ENCODE data around the gene CARM1.
"Not testable (repeated sequence)": the region's sequence is repeated elsewhere in the genome, so short reads cannot be mapped to it uniquely, and the experiment has no call there.

CARM1 gene

GRCh38 chr19:10832939-10833296 lies 38.4 kb upstream of the CARM1 start:
- Histone ChIP-seq H3K36me3 (ENCODE audit: insufficient read depth, low read length) (no peaks in the 10 kb centered on the region), H3K27me3 (ENCODE audit: insufficient read depth, low read length) (no peaks in the 10 kb centered on the region), H3K4me3 (ENCODE audit: low read depth, low read length) (no peak overlapping the region), H3K27ac (ENCODE audit: low read depth, low read length) (no peak overlapping the region), H3K79me2 (ENCODE audit: control insufficient read depth, insufficient read depth, low read length, unreplicated experiment) (no peaks in the 10 kb centered on the region), H2AFZ (ENCODE audit: low read length, unreplicated experiment) (no peak overlapping the region), H3K4me1 (ENCODE audit: control insufficient read depth, insufficient read depth, low read length, unreplicated experiment) (peaks cover 9% of the 10 kb centered on the region)

GRCh38 chr19:10835089-10835753 lies 36.1 kb upstream of the CARM1 start:
- Histone ChIP-seq H3K27me3 (ENCODE audit: insufficient read depth, low read length) (no peaks in the 10 kb centered on the region), H3K4me3 (ENCODE audit: low read depth, low read length) (peak overlapping the region; percentile 59), H3K27ac (ENCODE audit: low read depth, low read length) (no peak overlapping the region; the same call in 1 of the 2 replicates), H3K4me1 (ENCODE audit: control insufficient read depth, insufficient read depth, low read length, unreplicated experiment) (peaks cover 9% of the 10 kb centered on the region), H3K36me3 (ENCODE audit: insufficient read depth, low read length) (no peaks in the 10 kb centered on the region), H2AFZ (ENCODE audit: low read length, unreplicated experiment) (no peak overlapping the region), H3K79me2 (ENCODE audit: control insufficient read depth, insufficient read depth, low read length, unreplicated experiment) (no peaks in the 10 kb centered on the region)

- Histone ChIP-seq H3K27ac (ENCODE audit: low read depth, low read length) (peak within 1 kb of the TSS; percentile 95), H2AFZ (ENCODE audit: low read length, unreplicated experiment) (peak within 1 kb of the TSS; percentile 98), H3K36me3 (ENCODE audit: insufficient read depth, low read length) (no peaks in the 10 kb centered on the region), H3K27me3 (ENCODE audit: insufficient read depth, low read length) (no peaks in the 10 kb centered on the region), H3K4me1 (ENCODE audit: control insufficient read depth, insufficient read depth, low read length, unreplicated experiment) (peaks cover 9% of the 10 kb centered on the region), H3K79me2 (ENCODE audit: control insufficient read depth, insufficient read depth, low read length, unreplicated experiment) (no peaks in the 10 kb centered on the region), H3K4me3 (ENCODE audit: low read depth, low read length) (peak within 1 kb of the TSS; percentile 96)
Observed at GRCh38 chr19:10835754-10836478, 35.4 kb upstream of the CARM1 start, which contains the start of gene TMED1. Gene TMED1 (minus strand): TSS chr19:10836212. CDS start chr19:10836191, 21 bp downstream.

- H3K4me1 ChIP-seq (ENCODE audit: control insufficient read depth, insufficient read depth, low read length, unreplicated experiment) = peaks cover 9% of the 10 kb centered on the region
- H3K79me2 ChIP-seq (ENCODE audit: control insufficient read depth, insufficient read depth, low read length, unreplicated experiment) = no peaks in the 10 kb centered on the region
- H3K27me3 ChIP-seq (ENCODE audit: insufficient read depth, low read length) = no peaks in the 10 kb centered on the region
- peak overlapping the region; percentile 98 for H2AFZ ChIP-seq (ENCODE audit: low read length, unreplicated experiment)
- H3K27ac ChIP-seq (ENCODE audit: low read depth, low read length) = peak overlapping the region; percentile 95
- H3K36me3 ChIP-seq (ENCODE audit: insufficient read depth, low read length) = no peaks in the 10 kb centered on the region
- H3K4me3 ChIP-seq (ENCODE audit: low read depth, low read length) = peak overlapping the region; percentile 96
Observed at GRCh38 chr19:10836479-10837330, 34.6 kb upstream of the CARM1 start.

DNA sequence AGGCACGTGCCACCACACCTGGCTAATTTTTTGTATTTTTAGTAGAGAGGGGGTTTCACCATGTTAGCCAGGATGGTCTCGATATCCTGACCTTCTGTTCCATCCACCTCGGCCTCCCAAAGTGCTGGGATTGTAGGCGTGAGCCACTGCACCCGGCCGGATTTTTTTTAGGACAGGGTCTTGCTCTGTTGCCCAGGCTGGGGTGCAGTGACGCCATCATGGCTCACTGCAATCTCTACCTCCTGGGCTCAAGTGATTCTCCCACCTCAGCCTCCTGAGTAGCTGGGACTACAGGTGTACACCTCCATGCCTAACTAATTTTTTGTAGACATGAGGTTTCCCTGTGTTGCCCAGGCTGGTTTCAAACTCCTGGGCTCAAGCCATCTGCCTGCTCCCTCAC lies 33.7 kb upstream of the CARM1 start:
- not testable (repeated sequence) for H3K27me3 ChIP-seq (ENCODE audit: insufficient read depth, low read length); H3K36me3 ChIP-seq (ENCODE audit: insufficient read depth, low read length); H3K4me1 ChIP-seq (ENCODE audit: control insufficient read depth, insufficient read depth, low read length, unreplicated experiment); H3K4me3 ChIP-seq (ENCODE audit: low read depth, low read length); H3K79me2 ChIP-seq (ENCODE audit: control insufficient read depth, insufficient read depth, low read length, unreplicated experiment); H2AFZ ChIP-seq (ENCODE audit: low read length, unreplicated experiment); H3K27ac ChIP-seq (ENCODE audit: low read depth, low read length)

DNA sequence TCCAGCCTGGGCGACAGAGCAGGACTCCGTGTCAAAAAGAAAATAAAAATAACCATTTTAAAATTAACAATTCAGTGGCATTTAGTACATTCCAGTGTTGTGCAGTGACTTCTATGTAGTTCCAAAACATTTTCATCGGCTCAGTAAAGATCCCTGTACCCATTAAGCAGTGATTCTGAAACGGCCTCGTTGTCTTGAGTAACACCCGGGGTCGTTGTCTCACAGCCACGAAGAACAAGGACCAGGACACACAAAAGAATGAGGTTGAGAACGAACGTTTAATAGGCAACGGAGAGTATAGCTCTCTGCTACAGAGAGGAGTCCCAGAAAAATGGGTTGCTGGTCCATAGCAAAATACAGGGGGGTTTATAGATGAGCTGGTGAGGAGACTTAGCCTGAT lies 33.0 kb upstream of the CARM1 start:
- H3K4me3 ChIP-seq (ENCODE audit: low read depth, low read length) = no peak overlapping the region
- no peak overlapping the region for H2AFZ ChIP-seq (ENCODE audit: low read length, unreplicated experiment)
- H3K4me1 ChIP-seq (ENCODE audit: control insufficient read depth, insufficient read depth, low read length, unreplicated experiment) = peaks cover 9% of the 10 kb centered on the region
- H3K79me2 ChIP-seq (ENCODE audit: control insufficient read depth, insufficient read depth, low read length, unreplicated experiment) = no peaks in the 10 kb centered on the region
- H3K27me3 ChIP-seq (ENCODE audit: insufficient read depth, low read length) = no peaks in the 10 kb centered on the region
- H3K36me3 ChIP-seq (ENCODE audit: insufficient read depth, low read length) = no peaks in the 10 kb centered on the region
- no peak overlapping the region for H3K27ac ChIP-seq (ENCODE audit: low read depth, low read length)

DNA sequence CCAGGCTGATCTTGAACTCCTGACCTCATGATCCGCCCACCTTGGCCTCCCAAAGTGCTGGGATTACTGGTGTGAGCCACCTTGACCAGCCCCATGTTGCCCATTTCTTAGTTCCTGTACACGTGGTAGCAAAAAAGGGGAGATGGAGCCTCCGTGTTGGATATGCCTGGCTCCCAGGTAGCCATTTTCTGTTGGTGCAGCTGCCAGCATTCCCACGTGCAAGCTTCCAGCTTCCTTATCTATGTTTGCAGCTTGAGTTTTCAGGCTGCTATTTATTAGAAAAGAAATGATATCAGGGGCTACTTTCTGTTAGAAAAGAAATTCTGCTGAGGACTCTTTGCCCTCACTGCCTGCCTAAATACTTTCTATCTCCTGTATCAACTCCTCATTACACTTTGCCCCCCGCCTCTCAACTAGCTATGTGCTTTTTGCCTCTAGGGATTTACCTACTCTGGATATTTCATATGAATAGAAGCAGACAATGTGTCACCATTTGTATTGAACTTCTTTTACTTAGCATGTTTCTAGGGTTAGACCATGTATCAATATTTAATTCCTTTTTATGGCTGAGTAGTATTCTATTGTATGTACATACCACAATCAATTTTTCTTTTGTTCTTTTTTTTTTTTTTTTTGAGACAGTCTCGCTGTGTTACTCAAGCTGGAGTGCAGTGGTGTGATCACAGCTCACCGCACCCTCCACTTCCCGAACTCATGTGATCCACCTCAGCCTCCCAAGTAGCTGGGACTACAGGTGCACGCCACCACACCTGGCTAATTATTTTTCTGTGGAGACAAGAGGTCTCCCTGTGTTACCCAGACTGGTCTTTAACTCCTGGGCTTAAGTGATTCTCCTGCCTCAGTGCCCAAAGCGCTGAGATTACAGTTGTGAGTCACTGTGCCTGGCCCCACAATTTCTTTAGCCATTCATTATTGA lies 32.0 kb upstream of the CARM1 start:
- H3K27me3 ChIP-seq (ENCODE audit: insufficient read depth, low read length) = no peaks in the 10 kb centered on the region
- H2AFZ ChIP-seq (ENCODE audit: low read length, unreplicated experiment) = no peak overlapping the region
- H3K4me3 ChIP-seq (ENCODE audit: low read depth, low read length) = no peak overlapping the region
- H3K36me3 ChIP-seq (ENCODE audit: insufficient read depth, low read length) = no peaks in the 10 kb centered on the region
- peaks cover 9% of the 10 kb centered on the region for H3K4me1 ChIP-seq (ENCODE audit: control insufficient read depth, insufficient read depth, low read length, unreplicated experiment)
- H3K27ac ChIP-seq (ENCODE audit: low read depth, low read length) = no peak overlapping the region
- no peaks in the 10 kb centered on the region for H3K79me2 ChIP-seq (ENCODE audit: control insufficient read depth, insufficient read depth, low read length, unreplicated experiment)

GRCh38 chr19:10842788-10843187 lies 28.6 kb upstream of the CARM1 start:
- Histone ChIP-seq H3K27me3 (ENCODE audit: insufficient read depth, low read length) (no peaks in the 10 kb centered on the region), H3K27ac (ENCODE audit: low read depth, low read length) (no peak overlapping the region), H3K79me2 (ENCODE audit: control insufficient read depth, insufficient read depth, low read length, unreplicated experiment) (no peaks in the 10 kb centered on the region), H3K4me1 (ENCODE audit: control insufficient read depth, insufficient read depth, low read length, unreplicated experiment) (no peaks in the 10 kb centered on the region), H2AFZ (ENCODE audit: low read length, unreplicated experiment) (no peak overlapping the region), H3K36me3 (ENCODE audit: insufficient read depth, low read length) (no peaks in the 10 kb centered on the region), H3K4me3 (ENCODE audit: low read depth, low read length) (no peak overlapping the region)

DNA sequence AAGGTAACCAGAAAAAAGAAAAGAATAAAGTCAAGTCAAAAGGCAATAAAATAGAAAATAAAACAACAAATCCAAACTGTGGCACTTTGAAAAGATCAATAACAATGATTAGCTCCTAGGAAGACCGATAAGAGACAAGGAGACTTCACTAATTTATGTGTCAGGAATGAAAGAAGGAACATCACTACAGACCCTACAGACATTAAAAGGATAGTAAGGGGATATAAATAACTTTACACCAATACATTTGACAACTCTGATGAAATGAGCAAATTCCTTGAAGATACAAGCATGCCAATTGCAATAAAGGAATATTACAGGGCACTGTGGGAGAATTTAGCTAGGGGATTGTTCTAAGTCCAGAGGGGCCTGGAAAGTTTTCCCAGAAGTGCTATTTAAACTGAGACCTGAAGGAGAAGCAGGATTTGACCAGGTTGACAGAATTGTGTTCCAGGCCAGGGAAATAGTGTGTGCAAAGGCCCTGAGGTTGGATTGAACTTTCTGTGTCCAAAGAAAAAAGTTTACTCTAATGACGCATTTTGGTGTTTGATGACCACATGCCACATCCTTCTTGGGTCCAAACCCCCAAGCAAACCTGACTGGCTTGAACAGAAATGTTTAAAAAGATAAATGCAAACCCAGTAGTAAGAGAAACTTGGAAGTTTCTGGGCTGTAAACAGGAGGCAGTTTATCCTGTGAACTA lies 24.7 kb upstream of the CARM1 start:
- Histone ChIP-seq H2AFZ (ENCODE audit: low read length, unreplicated experiment) (no peak overlapping the region), H3K4me1 (ENCODE audit: control insufficient read depth, insufficient read depth, low read length, unreplicated experiment) (no peaks in the 10 kb centered on the region), H3K36me3 (ENCODE audit: insufficient read depth, low read length) (no peaks in the 10 kb centered on the region), H3K79me2 (ENCODE audit: control insufficient read depth, insufficient read depth, low read length, unreplicated experiment) (no peaks in the 10 kb centered on the region), H3K27ac (ENCODE audit: low read depth, low read length) (no peak overlapping the region), H3K27me3 (ENCODE audit: insufficient read depth, low read length) (no peaks in the 10 kb centered on the region), H3K4me3 (ENCODE audit: low read depth, low read length) (no peak overlapping the region)
